ENCODE measurements around the gene TTYH3.

DNA sequence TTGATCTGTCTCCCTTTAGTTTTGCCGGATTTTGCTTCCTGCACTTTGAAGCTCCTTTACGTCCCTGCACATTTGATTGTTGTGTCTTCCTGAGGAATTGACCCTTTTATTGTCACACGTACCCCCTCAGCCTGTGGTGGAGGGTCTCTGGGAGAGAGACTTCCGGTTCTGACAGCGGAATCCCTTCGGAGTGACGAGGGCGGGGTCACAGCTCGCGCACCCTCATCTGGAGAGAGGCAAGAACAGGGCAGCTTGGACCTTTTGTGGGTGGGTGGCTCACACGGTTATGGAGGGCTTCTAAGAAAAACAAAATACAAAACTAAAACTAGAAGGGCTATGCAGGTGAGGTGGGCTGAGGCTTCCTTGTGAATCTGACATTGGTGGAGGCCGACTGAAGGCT lies 82.2 kb downstream of the TTYH3 start:
- no peak for TF ChIP-seq NFE2 (IDR thresholded peaks at IDR 0.05; ENCODE audit: low read depth)
- no peak for TF ChIP-seq NFYB (IDR thresholded peaks at IDR 0.05; ENCODE audit: extremely low read depth, insufficient read length)
- no peak for TF ChIP-seq SREBF1 (IDR thresholded peaks at IDR 0.05; ENCODE audit: borderline replicate concordance, low read depth, low read length)
- no peak for TF ChIP-seq CEBPB (tag; IDR thresholded peaks at IDR 0.05)
- TF ChIP-seq SRSF1 (IDR thresholded peaks at IDR 0.05; ENCODE audit: low read depth, low read length): no peak
- no peak for TF ChIP-seq ZNF133 (CRISPR knock-in tag; IDR thresholded peaks at IDR 0.05)
- TF ChIP-seq FOXM1 (IDR thresholded peaks at IDR 0.05; ENCODE audit: low read depth): no peak
- no peak for TF ChIP-seq FOXM1 (CRISPR knock-in tag; IDR thresholded peaks at IDR 0.05; ENCODE audit: low read depth)
- TF ChIP-seq POLR2A (conservative IDR thresholded peaks at IDR 0.05): no peak
- no peak for TF ChIP-seq PHB (CRISPR knock-in tag; IDR thresholded peaks at IDR 0.05)
- TF ChIP-seq HDAC3 (IDR thresholded peaks at IDR 0.05; ENCODE audit: borderline replicate concordance, partially characterized antibody): no peak
- TF ChIP-seq, protein P1, sequence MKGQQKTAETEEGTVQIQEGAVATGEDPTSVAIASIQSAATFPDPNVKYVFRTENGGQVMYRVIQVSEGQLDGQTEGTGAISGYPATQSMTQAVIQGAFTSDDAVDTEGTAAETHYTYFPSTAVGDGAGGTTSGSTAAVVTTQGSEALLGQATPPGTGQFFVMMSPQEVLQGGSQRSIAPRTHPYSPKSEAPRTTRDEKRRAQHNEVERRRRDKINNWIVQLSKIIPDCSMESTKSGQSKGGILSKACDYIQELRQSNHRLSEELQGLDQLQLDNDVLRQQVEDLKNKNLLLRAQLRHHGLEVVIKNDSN (CRISPR knock-in tag; IDR thresholded peaks at IDR 0.05): no peak
